Right ventricle myocardium superior (tissue), 1 donor: Measurements from ENCODE around the gene EDEM2. TPM values are rescaled to one million over a fixed set of nuclear protein-coding genes. Genes with fewer than 3 reads are reported as not detected.
"Not testable (repeated sequence)": the region's sequence is repeated elsewhere in the genome, so short reads cannot be mapped to it uniquely, and the experiment has no call there.

Experiments used
- ATAC-seq: fragments of 200-7000 bp; cut with Tn5 transposase; one replicate; pipeline ENCODE4 v1.9.1; 2020; ENCODE audit warnings: mild to moderate bottlenecking; ENCODE audit not compliant: poor library complexity
- DNase-seq: peaks from one replicate; pipeline ENCODE4 v3.0.0-alpha.2; 2020
- intact Hi-C: fragments of 100-400 bp; cut with DNase I; formaldehyde crosslinking; loops from one replicate; pipeline ENCODE4 v1.11.2; 2022
- total RNA-seq: library from RNA; stranded (reverse); fragmentation: NEBNext Ultra II Directional; extraction: Animal tissue kit (Norgen Biotek cat#: 25700); gene quantifications from one replicate; pipeline ENCODE4 v1.2.1, GENCODE V29; 2021
- donor health status: DM: no; HTN: yes; CAD: no; lungs with severe emphysema.

Gene EDEM2
- total RNA-seq, 1 donor from 2014 or later, result 9.1 TPM

DNA sequence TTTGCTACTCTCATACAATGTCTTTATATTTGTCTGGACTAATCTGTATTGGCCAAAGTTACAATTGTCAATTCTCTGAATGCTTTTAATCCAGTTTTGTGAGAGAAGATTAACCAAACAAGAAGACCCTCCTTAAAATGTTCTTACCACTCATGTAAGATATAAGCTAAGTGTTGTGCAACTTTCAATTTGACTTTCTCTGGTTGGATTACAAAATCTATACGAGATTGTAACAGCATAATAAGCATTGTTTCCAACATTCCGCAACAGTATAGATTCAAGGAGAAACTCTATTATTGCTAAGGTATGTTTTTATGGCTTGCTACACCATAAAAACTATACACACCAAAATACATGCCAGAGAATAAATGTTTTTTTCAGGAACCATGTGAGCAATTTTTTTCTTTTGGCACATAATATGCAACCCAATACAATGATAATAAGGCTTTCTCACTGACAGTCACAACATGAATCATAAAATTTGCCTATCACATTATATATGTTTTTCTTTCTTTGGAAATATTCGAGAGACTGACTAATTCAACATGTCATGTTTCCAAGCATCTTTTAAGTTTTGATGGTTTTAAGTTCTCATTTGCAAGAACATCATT, 42.3 kb downstream of the EDEM2 start:
- DNase-seq (no peak), ATAC-seq (no peak)
- intact Hi-C loops, result no loop called here

DNA sequence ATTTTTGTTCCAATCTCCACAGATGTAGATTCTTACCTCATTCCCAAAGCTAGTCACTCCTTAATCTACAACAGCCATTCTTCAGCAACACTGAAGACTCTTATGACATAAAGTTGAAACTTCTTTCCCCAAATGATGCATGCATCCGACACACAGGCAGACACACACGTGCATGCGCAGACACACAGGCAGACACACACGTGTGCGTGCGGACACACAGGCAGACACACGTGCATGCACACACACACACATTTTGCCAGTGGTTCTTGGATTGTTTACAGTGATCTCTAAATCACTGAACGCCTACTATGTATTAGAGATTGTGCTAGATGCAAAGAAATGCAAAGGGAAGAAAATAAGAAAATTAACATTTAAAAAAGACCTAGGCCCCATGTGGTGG, 45.5 kb downstream of the EDEM2 start:
- DNase-seq, result no peak
- ATAC-seq, result no peak
- intact Hi-C loops, result no loop called here

DNA sequence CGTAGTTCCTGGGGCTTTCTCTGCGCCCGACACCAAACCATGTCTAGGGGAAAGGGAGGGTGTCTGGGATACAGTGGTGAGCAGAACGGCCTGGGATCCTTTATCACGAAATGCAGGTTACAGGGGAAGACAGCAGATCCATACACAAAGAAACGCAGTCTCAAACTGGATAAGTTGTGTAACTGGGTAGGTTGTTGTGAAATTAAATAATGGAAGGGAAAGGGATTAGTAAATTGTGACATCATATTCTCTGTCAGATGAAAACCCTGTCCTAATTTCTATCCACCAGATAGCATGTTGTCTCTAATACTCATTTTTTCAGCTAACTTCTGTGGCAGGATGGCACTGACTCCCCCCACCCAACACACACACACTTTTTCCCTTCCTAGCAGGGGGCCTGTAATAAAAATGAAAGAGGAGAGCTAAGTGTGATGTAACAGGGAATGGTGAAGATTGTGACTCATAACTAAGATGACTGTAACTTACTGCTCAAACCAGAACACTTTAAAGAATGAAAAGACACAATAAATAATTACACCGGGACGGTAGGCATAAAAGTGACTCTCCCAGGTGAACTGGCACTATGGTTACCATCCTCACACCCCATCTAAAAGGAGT, 53.8 kb downstream of the EDEM2 start:
- intact Hi-C loops, result no loop called here
- DNase-seq, result no peak
- ATAC-seq, result no peak

DNA sequence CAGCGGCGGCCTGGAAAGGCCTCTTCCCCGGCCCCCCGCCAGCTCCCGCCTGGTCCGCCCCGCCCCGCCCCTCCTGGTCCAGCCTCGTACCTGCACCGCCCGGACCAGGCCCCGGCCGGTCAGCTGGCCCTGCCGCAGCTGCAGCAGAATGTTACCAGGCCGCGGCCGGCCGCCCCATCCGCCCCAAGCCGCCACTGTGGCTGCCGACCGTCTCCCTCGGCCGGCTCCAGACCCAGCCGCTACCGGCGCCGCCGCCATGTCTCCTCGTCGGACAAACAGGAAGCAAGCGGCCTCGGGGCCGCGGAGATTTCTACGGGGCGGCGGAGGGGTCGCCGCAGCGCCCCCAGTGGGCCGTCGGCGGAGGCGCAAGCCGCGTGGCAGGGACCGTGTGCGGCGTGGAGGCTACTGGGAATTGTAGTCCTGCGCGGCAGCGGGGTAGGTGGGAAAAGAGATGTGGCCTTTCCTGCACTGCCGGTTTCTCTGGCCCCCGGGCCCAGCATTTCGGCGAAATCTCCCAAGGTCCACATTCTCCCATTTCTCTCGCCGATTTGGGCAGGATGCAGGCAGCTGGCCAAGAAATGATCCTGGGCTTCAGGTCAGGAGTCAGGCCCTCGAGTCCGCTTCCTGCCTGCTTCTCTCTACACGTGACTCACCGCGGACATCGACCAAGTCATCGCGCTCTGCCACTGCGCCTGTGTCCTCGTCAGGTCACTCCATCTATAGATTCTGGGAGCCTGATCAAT, 54.4 kb downstream of the EDEM2 start, which contains the start of gene TRPC4AP:
TSS of gene TRPC4AP (minus strand) at position 284 of the 743 bp plus-strand sequence. CDS start at position 258, 26 bp downstream.
- DNase-seq (peak; percentile 95), ATAC-seq (peak; percentile 97)
- intact Hi-C loops, result no loop called here

DNA sequence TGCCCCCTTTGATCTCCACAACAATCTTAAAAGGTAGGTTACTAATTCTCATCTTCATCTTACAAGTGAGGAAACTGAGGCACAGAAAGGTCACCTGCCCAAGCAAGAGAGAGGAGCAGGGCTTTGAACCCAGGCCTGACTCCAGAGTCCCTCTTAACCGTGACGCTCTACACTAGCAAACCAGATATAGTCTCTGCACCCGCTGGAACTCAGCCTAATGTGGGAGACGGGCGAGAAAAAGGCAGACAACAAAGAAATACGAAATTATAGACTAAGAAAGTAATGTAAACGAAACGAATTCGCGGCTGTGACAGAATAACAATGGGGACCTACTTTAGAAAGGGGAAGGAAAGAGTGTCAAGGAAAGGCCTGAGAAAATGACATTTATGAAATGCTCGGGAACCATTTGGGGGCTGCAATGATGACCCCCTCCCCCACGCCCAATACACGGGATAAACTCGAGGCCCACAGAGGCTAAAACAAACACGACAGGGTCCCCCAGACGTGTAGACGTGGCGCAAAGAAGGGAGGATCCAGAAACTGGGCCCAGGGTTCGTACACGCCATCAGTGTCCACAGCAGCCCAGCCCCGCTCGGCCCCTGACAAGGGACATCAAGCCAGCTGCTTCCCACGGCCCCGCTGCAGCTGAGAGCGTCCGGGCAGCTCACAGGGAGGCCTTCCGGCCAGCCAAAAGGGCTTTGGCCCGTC, 55.2 kb downstream of the EDEM2 start:
- ATAC-seq (no peak), DNase-seq (no peak)
- intact Hi-C loops, result no loop called here

DNA sequence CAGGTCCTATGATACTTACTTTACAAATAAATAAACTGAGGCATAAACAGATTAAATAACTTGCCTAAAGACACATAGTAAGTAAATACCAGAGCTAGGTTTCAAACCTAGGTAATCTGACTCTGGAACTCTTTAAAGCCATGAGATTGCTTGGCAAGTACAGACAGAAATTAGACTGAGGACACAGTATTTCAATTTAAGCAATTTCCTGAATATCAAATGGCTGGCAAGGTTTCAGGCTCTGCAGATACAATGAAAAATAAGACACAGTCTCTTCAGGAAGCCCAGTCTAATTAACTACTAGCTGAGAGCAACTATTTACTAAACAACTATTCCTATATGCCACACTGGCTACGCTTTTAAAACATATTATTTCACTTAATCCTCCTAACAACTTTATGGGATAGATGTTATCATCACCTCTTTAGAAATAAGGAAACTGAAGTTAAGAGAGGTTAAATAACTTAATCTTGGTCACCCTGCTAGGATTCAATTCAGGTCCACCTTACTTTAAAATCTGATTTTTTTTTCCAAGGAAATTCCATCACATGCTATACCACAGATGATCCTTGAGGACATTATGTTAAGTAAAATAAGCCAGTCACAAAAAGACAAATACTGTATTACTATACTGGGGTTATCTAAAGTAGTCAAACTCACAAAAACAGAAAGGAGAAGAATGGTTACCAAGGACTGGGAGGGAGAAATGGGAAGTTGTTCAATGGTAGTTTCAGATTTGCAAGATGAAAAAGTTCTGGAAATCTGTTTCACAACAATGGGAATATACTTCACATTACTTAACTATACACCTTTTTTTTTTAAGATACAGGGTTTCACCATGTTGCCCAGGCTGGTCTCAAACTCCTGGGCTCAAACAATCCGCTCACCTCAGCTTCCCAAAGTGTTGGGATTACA, 58.6 kb downstream of the EDEM2 start:
- no peak for ATAC-seq
- intact Hi-C loops, result no loop called here

DNA sequence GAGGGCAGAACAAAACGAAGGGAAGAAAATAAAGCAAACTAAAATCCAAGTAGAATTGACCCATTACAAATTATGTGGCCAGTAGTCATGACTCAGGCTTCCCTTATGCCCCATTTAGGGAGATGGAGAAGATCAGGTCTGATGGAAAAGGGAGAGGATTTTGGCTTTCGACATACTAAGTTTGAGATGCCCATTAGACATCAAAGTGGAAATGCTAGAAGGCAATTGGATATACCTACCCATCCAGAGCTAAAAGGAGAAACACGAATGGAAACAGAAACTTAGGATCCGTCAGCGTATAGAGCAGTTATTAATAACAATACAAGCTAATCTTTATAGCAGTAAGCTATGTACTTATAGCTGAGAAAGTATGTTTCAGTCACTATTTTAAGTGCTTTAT, 59.3 kb downstream of the EDEM2 start:
- no peak for ATAC-seq
- no peak for DNase-seq
- intact Hi-C loops, result no loop called here

More for the DNA sequence above, 58.6 kb downstream of the EDEM2 start:
- no peak for DNase-seq

DNA sequence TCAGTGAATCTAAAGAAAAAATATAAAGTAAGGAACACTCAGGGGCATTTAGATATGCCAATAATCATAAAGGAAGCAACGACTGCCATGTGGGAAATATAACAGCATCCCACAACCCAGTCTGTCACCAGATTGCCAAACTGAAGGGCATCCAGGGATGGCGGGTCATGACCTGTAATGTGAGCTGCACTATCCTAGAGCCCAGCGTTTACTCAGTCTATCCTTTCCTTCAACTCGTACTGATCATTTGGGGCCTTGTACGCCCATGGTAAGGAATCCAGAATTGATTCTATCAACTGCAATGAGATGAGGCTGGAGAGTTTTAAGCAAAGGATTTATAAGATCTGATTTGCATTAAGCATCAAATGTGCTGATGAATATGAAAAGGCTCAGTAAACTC, 59.8 kb downstream of the EDEM2 start:
- ATAC-seq (no peak), DNase-seq (no peak)
- intact Hi-C loops, result no loop called here

DNA sequence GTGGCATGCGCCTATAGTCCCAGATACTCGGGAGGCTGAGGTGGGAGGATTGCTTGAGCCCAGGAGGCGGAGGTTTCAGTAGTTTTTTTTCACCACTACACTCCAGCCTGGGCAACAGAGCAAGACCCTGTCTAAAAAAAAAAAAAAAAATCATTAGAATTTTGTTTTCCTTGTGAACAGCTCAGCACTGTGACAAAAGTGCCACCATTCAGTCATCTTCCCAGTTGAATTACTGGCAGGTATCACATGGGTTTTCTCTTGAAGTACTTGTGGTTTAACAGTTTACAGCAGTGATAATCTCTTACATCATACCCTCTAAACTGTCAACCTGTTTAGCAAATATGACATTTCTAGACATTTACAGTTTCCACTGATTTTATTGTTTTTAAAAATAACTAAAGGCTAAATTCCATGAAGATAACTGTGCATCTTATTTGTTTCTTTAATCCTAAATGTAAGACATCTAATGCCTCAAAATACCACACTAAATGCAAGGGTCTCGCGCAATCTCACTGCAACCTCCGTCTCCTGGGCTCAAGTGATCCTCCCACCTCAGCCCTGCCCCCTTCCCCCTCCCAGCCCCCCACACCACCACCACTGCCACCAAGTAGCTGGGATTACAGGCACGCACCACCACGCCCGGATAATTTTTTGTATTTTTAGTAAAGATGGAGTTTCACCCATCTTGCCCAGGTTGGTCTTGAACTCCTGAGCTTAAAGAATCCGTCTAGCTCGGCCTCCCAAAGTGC, 61.5 kb downstream of the EDEM2 start:
- intact Hi-C loops, result no loop called here
- no peak for ATAC-seq

DNA sequence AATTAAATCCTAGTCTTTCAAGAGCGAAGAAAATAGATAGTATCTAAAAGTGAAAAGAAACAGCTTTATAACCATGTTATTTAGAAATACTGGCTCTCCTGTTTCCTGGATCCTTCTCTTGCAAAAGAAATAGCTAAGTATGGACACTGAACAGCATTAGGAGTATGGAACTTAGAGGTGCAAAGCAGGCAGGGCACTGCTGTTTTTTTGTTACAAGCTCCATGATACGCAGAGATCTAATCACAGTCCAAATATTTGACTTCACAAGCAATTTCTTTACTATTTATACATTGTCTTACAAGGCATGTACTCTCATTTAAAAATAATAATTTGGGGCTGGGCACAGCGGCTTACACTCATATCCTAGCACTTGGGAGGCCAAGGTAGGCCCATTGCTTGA, 62.1 kb downstream of the EDEM2 start:
- intact Hi-C loops, result no loop called here
- DNase-seq (no peak), ATAC-seq (no peak)

More for the DNA sequence above, 61.5 kb downstream of the EDEM2 start:
- no peak for DNase-seq

DNA sequence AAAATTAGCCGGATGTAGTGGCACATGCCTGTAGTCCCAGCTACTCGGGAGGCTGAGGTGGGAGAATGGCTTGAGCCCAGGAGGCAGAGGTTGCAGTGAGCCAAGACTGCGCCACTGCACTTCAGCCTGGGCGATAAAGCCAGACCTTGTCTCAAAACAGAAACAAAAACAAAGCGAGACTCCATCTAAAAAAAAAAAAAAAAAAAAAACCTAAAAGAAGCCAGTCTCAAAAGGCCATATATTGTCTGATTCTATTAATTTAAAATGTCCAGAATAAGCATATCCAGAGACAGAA, 66.8 kb downstream of the EDEM2 start:
- intact Hi-C loops, DNase-seq: not testable (repeated sequence)
- peak; percentile 68 for ATAC-seq

DNA sequence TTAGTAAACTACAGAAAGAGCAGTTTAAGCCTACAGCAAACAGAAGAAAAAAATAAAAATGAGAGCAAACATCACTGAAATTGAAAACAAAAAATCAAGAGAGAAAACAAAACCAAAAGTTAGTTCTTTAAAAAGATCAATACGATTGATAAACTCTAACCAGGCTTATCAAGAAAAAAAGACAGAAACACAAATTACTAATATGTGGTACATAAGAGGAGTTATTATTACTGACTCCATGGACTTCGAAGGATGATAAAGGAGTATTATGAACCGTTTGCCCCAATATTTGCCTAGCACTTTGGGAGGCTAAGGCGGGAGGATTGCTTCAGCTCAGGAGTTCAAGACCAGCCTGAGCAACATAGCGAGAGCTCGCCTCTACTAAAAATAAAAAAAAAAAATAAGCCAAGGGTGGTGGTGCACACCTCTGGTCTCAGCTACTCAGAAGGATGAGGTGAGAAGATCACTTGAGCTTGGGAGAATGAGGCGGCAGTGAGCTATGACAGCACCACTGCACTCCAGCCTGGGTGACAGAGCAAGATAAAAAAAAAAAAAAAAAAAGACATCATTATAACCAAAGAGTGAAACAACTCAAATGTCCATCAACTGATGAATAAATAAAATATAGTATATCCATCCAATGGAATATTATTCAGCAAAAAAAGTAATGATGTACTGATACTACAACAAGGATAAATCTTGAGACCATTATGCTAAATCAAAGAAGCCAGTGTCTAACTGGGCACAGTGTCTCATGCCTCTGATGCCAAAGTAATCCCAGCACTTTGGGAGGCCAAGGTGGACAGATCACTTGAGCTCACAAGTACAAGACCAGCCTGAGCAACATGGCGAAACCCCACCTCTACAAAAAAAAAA, 67.4 kb downstream of the EDEM2 start:
- ATAC-seq, result peak; percentile 18
- no peak for DNase-seq
- intact Hi-C loops, result no loop called here

DNA sequence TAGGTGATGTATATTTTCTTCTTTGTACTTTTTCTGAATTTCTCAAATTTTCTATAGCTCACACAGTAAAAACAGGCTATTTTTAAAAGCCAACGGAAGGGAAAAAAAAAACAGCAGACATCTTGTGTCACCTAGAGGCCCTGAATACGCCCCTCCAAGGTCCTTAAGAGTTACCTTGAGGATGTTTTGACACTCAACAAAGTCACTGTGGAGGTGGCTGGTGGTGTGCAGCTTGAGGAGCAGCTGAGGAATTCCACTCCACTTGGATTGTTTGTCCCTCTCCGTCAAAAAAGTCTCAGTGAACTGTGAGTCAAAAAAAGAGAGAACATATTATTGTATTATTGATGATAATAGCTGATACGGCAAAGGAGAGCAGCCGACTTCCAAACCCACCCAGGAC, 69.3 kb downstream of the EDEM2 start:
- no peak for DNase-seq
- no peak for ATAC-seq
- intact Hi-C loops, result no loop called here

DNA sequence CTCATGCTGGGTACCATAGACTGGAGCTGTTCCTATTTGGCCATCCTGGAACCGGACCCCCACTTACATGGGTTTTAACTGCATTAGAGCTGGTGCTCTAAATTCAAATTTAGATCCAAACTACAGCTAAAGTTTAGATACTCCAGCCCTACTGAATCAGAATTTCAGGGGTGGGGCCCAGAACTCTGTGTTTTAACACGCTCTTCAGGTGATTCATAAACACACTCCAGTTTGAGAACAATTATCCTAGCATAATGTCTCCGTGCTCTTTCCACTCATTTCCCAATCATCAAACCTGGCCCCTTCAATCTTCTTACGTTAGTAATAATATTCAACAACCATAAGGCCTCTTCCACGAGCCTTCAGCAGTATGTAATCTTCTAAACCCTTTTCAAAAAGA, 69.8 kb downstream of the EDEM2 start:
- ATAC-seq (no peak), DNase-seq (no peak)
- intact Hi-C loops, result no loop called here

DNA sequence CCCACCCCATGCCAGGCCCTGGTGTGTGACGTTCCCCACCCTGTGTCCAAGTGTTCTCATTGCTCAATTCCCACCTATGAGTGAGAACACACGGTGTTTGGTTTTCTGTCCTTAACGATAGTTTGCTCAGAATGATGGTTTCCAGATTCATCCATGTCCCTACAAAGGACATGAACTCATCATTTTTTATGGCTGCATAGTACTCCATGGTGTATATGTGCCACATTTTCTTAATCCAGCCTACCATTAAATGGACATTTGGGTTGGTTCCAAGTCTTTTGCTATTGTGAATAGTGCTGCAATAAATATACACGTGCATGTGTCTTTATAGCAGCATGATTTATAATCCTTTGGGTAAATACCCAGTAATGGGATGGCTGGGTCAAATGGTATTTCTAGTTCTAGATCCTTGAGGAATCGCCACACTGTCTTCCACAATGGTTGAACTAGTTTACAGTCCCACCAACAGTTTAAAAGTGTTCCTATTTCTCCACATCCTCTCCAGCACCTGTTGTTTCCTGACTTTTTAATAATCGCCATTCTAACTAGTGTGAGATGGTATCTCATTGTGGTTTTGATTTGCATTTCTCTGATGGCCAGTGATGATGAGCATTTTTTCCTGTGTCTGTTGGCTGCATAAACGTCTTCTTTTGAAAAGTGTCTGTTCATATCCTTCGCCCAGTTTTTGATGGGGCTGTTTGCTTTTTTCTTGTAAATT, 75.5 kb downstream of the EDEM2 start:
- intact Hi-C loops, result not testable (repeated sequence)

DNA sequence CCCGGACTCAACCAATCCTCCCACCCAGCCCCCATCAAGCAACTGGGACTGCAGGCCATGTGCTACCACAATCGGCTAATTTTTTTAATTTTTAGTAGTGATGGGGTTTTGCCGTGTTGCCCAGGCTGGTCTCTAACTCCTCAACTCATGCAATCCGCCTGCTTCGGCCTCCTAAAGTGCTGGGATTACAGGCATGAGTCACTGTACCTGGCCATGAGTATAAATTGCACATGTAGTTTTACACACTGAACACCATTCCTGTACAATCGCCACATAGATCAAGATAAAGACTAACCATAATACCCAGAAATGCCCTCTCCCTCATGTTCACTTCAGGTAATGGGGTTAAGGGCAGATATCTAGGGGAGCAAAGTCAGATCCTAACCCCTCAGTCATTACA, 80.9 kb downstream of the EDEM2 start:
- intact Hi-C loops, result no loop called here
- ATAC-seq, result no peak
- no peak for DNase-seq

More for the DNA sequence above, 75.5 kb downstream of the EDEM2 start:
- not testable (repeated sequence) for DNase-seq, ATAC-seq
